ENCODE data around the gene CTDSPL2.

- TF ChIP-seq CTCF (IDR thresholded peaks at IDR 0.05 in 4 of 5, conservative IDR thresholded peaks at IDR 0.05 in 1 of 5) (no peak), POLR2A (IDR thresholded peaks at IDR 0.05) (no peak)
Measured at GRCh38 chr15:44447772-44448376, 20.4 kb downstream of the CTDSPL2 start.
